ENCODE measurements around the gene CD82.
A peak's percentile ranks its signal among the peaks of the same experiment; 100 is the strongest.

Gene CD82, protein sequence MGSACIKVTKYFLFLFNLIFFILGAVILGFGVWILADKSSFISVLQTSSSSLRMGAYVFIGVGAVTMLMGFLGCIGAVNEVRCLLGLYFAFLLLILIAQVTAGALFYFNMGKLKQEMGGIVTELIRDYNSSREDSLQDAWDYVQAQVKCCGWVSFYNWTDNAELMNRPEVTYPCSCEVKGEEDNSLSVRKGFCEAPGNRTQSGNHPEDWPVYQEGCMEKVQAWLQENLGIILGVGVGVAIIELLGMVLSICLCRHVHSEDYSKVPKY

DNA sequence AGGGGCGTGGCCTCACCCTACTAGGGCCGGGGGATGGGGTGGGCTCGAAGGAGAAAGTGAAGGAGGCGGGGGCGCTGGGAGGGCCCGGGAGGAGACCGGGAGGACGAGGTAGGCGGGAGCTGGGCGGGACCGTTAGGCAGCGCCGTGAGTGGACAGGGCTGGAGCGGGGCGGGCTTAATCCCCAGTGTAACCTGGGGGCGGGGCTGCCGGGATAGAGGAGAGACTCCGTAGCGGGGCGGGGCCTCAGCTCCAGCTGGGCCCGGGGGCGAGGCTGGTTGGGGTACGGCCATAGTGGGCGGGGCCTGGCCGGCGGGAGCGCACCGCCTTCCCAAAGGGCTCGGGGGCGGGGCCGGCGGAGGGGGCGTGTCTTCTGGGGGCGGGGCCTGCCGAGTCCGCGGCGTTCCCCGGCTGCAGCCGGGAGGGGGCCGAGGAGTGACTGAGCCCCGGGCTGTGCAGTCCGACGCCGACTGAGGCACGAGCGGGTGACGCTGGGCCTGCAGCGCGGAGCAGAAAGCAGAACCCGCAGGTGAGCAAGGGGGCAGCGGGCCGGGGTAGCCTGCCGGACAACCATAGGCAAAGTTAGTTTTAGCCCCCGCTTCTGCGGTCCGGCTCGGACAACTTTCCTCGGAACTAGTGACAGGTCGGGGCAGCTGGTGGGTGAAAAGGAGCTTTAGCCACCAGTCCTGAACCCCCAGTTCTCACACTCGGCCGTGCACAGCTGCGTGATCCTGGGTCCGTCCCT, at the start of gene CD82:
Gene CD82 (plus strand): TSS at position 453 of the 742 bp plus-strand sequence. CDS start 29,000 bp downstream, outside the sequence.
- DNase-seq (ENCODE audit: low spot score) = peak; percentile 96

DNA sequence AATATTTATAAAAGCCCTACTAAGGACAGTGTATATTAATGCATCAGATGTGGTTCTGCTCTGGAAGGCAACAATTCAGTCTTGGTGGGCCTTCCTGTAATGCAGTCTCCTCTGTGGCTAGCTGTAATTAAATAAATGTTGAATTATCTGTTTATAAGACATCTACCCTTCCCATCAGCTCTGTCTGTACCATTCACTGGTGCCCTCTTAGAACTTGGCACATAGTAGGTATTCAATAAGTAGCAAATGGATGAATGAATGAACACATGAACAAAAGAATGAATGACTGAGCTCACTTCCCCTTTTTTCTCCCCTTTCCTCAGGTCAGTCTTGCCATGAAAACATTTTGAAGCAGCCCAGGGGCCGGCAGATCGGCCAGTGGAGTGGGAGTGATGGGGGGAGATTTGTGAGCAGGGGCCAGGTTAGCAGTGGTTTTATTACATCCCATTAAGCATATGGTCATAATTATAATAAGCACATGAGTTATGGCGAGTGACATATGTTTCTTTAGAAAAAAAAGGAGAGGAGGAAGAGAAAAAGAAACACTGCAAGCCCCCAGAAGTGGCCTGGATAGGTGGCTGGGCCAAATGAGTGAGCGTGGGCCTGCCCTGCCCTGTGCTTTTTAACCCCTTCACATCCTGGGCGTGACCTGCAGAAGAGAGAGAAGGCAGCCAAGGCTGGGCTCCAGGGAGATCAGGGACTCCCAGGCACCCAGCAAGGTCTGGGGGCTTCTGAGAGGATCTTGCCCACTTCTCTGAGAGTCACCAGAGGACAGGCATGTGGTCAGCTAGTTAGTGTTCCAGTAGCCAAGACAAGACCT, 48.6 kb upstream of the CD82 start:
- no peak for DNase-seq (ENCODE audit: low spot score)

DNA sequence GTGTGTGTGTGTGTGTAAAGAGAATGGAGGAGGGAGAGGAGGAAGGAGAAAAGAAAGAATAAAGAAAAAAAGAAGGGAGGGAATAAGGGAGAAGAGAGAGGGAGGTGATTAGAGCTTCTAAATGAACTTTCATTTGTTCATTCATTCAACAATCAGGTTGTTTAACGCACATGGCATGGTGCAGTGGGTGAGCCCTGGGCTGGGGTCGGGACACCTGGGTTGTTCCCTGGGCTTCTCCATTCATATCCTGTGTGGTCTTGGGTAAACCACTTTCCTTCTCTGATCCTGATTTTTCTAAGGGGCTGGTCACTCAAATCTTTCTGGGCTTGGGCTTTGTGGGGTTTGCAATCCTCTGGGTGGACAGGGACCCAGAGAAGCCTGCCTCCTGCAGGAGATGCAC, 47.9 kb upstream of the CD82 start:
- no peak for DNase-seq (ENCODE audit: low spot score)

DNA sequence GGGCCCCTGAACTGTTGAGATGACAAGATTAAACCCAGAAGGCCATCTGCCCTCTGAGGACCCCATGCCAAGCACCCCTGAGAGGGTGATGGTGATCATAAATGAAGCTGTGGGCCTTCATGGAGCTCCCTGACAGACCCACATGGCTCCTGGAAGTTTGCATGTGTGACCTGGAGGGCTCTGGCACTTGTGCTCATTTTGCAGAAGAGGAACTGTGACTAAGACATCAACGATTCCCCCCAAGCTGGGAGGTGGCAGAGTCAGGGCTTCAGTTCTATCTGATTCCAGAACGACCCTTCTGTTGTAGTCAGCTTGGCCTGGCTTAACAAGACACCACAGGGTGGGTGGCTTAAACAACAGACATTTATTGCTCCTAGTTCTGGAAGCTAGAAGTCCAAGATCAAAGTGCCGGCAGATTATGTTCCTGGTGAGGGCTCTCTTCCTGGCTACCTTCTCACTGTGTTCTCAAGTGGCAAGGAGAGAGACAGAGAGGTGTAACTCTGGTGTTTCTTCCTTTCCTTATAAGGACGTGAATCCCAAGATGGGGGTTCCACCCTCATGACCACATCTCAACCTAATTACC, 46.4 kb upstream of the CD82 start:
- DNase-seq (ENCODE audit: low spot score) = no peak

DNA sequence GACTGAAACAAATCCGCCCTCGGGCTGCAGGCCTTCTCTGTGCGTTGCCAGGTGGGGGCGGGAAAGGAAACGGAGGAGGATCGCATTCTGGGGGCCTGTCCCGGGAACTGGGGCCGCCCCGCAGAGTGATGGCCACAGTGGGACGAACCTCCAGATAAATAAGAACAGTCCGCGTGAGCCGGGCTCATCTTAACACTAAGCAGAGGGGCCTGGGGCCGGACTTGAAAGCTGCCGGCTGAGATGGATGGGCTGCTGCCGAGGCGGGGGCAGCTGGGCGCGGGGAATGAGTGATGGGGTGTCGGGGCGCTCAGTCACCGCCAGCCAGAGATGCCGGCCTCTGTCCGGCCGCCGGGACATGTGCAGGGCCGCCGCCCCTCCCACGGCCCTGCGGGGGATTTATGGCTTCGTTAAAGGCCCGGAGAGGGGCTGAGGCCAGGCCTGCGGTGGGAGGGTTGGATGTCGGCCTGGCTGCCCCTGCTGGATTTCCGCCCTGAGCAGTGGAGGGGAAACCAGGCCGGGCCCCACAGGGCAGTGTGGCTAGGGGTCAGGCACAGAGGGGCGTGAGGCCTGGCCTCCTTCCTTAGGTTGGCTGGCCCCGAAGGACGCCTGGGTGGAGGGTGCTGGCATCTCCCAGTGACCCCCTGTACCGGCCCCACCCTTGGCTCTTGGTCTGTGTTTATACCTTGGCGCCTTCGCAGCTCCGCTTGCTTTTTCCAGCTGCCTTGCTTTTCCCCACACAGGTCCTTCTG, 45.3 kb upstream of the CD82 start:
- DNase-seq (ENCODE audit: low spot score) = no peak

DNA sequence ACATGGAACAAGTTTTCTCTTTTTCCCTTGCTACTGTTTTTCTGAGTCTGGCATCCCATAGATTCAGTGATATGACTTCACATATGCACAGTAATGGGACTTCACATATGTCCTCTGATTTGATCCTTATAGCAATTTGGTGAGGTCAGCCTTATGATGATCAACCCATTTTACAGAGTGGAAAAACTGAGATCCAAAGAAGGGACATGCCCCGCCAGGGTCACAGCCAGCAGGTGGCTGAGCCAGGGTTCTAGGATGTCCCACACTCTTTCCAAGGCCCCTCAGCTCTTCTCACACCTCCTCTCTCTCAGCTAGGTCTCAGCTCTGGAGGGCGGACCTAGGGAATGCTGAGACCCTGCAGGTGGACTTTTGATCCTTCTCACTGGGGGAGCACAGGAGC, 44.3 kb upstream of the CD82 start:
- DNase-seq (ENCODE audit: low spot score) = no peak

DNA sequence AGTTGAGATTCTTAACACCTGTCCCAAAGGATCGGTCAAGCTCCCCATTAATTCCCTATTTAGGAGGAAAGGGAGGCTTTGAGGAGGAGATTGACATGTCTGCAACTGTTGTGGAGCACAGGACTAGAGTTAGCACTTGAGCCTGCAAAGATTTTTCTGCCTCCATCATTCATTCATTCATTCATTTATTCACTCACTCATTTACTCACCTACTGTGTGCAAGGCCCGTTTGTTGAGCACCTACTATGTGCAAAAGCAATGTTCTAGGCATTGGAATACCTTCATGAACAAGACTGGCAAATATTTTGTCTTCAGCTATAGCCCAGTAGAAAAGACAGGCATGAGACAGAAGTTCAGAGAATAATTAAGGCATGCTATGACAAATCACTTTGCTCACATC, 43.2 kb upstream of the CD82 start:
- no peak for DNase-seq (ENCODE audit: low spot score)

DNA sequence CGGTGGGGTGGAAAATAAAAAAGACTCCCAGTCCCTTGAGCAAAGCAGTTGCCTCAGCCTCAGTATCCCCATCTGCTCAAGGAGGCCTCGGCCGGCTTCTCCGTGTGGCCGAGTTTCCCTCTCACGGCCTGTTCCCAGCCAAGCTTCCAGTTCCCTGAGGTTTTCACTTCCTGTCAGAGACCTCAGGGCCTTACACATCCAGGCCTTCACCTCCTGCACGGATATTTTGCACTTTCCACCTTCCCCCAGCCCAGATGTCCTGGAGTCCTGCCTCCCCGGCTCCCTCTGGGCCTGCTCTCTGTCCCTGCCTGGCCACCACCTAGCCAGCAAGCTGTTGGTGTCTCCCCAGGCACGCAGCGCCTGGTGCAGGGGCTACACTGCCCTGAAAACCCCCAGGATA, 41.1 kb upstream of the CD82 start:
- DNase-seq (ENCODE audit: low spot score) = no peak

DNA sequence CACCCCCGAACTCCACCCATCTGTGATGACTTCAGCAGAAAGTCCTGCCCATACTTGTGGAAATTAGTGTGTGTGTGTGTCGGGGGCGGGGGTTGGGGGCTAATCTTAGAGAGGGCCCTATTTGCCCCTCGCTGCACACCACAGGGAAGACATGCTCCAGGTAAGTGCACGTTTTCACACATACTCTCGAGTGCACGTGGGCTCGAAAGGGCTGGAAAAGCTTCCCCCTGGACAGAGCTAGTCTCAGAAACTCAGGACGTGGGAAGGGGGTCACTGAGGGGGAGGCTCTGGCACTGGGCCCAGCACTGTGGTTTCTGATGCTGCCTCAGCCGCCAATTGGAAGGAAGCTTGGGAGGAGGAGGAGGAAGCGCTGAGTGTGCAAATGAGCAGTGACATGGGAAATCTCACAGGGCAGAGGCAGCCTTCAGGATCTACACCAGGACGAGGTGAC, 40.7 kb upstream of the CD82 start:
- DNase-seq (ENCODE audit: low spot score) = no peak

DNA sequence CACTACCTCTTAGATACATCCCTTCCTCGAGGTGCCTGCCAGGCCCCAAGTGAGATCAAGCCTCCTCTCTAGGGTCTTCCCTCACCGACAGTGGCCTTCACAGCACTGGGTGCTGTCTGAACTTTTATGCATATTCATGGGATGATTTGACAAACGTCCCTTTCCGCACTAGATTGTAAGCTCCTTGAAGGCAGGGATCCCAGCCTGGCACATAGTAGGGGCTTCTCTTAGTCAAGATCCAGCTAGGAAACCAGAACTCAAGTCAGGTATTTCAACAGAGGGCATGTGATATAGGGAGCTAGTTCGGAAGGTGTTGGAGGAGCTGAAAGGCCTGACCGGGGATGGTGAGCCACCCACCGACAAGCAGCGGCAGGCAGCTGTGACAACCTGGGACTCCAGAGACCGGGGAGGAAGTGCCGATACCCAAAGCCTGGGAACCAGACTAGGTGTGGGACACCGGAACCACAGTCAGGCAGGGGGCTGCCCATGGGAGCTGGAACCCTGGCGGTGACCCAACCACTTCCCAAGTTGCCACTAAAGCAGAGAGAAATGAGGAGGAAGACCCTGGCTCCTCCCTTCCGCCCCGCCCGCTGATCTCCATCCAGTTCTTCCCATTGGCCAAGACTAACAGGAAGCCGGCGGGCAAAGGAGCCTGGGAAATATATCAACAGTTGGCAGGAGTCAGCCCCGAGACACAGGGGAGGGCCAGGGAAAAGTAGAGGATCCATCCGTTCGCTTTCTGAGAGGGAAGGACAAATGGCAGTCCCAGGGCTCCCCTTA, 39.8 kb upstream of the CD82 start:
- no peak for DNase-seq (ENCODE audit: low spot score)

DNA sequence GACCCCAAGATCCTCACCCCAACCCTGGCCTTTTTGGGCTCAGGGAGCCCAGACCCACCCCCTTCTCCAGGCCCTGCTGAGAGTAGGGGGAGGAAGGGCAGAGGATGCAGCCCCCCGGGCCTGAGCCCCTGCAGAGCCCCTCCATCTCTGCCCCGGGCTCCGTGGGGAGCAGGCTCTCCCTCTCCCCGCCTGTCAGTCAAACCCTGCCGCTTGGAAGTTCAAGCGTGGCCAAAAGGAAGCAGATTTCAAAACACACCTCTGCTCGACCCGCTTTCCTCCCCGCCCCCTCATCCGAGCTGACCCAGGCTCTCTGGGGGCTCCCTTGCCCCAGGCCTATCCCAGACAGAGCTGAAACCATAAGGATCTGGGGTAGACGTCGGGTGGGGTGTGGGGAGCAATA, 39.0 kb upstream of the CD82 start:
- DNase-seq (ENCODE audit: low spot score) = no peak

DNA sequence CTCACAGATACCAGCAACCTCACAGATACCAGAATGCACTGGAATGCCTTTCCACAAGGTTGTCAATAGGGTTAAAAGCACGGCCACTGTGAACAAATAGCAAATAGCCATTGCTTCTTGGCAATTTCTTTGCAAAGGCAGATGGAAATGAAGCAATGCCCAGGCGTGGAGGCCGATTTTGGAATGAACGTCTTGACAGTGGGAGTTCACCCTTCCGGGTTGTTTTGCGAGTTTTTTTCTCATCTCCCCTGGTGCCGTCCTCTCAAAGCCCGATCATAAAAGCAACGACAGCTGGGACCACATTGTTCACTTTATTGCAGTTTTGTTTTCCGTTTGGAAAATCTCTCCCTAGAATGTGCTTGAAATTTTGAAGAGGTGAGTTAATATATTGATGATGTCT, 38.0 kb upstream of the CD82 start:
- DNase-seq (ENCODE audit: low spot score) = no peak

DNA sequence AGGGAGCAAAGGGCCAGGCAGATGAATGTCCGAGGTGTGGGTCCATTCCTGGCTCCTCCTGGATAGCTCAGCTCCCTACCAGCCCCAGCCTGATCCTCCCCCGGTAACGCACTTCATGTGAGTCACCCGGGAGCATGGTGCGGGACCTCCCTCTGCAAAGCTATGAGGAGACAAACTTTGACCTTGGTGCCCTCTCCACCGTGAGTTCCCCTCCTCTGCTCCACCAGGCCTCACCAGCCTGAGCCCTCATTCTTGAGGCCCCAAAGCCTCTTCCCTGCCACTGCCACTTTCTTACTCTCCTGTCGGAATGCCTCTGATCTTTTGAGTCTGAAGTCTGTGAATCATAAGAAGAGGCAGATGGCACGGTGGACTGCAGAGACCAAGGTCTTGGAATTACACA, 37.4 kb upstream of the CD82 start:
- DNase-seq (ENCODE audit: low spot score) = no peak

DNA sequence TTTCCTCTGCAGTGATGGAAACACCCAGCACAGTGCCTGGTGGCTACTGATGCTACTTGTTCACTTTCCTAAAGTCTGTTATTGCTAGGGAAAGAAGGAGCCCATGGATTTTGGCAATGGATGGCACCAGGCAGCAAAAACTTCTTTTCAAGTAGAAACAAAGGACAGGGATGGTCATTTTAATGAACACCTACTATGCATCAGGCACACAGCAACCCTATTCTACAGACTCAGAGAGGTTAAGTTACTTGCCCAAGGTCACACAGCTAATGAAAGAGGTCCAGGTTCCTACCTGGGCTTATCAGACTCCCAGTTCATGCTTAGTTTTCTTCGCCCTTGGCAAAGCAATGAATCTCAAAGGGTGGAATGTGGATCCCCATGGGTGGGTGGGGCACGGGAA, 36.9 kb upstream of the CD82 start:
- no peak for DNase-seq (ENCODE audit: low spot score)

DNA sequence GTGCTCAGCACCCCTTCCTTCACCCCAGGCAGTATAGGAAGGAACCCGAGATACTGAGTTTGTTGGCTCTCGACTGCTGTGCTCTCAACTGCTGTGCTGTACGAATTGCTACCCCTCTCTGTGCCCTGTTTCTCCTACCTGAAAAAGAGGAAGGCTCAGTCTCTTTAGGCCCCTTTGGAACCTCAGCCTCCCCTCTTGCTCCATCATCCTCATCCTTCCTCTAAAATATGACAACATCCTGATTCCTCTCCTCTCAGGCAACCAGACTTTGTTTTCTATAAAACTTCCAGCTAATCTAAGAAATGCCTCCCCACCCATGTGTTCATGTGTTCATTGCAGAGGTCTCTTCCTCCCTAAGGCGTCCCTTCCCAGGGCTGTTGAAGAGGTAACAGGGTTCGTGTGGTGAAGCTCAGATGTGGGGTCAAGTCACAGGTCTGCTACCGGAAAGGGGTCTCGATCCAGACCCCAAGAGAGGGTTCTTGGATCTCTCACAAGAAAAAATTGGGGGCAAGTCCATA, 35.5 kb upstream of the CD82 start:
- no peak for DNase-seq (ENCODE audit: low spot score)

DNA sequence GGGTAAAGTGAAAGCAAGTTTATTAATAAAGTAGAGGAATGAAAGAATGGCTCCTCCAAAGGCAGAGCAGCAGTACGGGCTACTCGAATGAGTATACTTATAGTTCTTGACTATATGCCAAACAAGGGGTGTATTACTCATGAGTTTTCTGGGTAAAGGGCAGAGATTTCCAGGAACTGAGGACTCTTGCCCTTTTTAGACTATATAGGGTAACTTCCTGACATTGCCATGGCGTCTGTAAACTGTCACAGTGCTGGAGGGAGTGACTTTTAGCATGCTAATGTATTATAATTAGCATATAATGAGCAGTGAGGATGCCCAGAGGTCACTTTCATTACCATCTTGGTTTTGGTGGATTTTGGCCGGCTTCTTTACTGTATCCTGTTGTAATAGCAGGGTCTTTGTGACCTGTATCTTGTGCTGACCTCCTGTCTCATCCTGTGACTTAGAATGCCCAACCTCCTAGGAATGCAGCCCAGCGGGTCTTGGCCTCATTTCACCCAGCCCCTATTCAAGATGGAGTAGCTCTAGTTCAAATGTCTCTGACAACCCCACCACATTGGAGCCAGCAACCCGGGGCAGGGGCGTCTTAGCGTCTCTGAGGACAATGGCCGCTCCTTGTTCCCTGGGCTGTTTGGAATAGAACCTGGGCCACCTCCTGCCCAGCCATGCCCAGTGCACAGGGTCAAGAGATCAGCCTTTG, 34.9 kb upstream of the CD82 start:
- DNase-seq (ENCODE audit: low spot score) = no peak

DNA sequence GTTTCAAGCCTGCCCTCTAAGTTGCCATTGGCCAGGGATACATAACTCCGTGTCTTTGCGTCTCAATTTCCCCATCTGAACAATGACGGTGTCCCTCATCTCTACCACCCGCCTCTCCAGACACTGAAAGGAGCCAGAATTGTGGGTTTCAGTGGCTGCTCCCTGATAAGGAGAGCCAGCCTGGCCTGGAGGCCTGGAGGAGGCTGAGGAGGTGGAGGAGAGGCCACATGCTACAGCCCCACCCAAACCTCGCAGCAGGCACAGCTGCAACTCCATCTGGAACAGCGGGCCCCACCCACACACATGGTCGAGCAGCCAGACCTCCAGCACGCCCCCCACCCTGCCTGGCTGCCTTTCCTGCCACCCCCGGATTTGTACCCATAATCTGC, 34.4 kb upstream of the CD82 start:
- DNase-seq (ENCODE audit: low spot score) = no peak

DNA sequence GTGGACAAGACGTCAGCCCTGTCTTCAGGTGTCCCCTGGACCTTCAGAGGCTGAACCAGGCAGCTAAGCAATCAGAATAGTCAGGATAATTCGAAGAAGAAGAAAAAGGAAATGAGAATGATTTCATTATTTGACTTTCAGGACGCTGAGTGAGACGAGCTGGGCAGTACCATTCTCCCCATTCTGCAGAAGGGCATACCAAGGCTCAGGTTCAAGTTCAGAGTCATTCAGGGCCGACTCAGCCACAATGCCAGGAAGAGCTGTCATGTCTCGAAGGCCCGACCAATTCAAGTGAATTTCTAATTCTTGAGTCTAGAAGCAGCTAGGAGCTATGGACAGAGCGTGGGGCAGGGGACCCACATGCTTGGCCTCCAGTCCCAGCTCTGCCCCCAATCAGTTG, 33.8 kb upstream of the CD82 start:
- no peak for DNase-seq (ENCODE audit: low spot score)

DNA sequence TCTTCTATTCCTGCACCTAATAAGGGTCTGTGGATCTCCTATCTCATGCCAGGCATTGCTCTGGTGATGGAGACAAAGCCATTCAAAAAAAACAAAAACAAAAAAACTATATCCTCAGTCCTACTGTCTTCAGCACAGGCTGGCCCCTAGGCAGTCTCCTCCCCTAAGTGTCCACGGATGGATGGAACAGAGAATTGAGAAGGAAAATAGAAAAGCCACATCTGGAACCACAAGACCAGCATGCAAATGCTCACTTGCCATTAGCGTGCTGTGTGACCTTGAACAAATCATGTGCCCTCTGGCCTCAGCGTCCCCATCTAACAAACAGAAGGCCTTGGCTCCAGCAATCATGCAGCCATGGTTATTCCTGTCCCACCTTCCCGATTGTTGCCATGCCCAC, 32.7 kb upstream of the CD82 start:
- DNase-seq (ENCODE audit: low spot score) = no peak
